Fibroblast of pulmonary artery (primary cell): ENCODE results near the gene RAD52.
A peak's percentile ranks its signal among the peaks of the same experiment; 100 is the strongest.

Experiments used
- DNase-seq: peaks from one replicate; pipeline ENCODE4 v3.0.0-alpha.2; 2010; ENCODE audit warnings: low read depth
- H3K4me3 ChIP-seq: replicated peaks from 2 replicates; pipeline ENCODE4 v1.5.1; 2011; ENCODE audit warnings: low read depth, mild to moderate bottlenecking, control low read depth, low read length, moderate library complexity
- CTCF ChIP-seq: IDR thresholded peaks from 2 replicates; pipeline ENCODE4 v1.5.1; 2011; ENCODE audit warnings: mild to moderate bottlenecking, control low read depth, low read length, inconsistent platforms; ENCODE audit errors: missing control alignments

The RAD52 gene

GRCh38 chr12:949453-950191 is at the start of gene RAD52:
Gene RAD52 (minus strand): TSS chr12:949694. CDS start chr12:933058, 16,636 bp downstream.
- TF ChIP-seq CTCF = peak; percentile 83
- DNase-seq = peak; percentile 99
- H3K4me3 ChIP-seq = peak within 1 kb of the TSS; percentile 92

DNA sequence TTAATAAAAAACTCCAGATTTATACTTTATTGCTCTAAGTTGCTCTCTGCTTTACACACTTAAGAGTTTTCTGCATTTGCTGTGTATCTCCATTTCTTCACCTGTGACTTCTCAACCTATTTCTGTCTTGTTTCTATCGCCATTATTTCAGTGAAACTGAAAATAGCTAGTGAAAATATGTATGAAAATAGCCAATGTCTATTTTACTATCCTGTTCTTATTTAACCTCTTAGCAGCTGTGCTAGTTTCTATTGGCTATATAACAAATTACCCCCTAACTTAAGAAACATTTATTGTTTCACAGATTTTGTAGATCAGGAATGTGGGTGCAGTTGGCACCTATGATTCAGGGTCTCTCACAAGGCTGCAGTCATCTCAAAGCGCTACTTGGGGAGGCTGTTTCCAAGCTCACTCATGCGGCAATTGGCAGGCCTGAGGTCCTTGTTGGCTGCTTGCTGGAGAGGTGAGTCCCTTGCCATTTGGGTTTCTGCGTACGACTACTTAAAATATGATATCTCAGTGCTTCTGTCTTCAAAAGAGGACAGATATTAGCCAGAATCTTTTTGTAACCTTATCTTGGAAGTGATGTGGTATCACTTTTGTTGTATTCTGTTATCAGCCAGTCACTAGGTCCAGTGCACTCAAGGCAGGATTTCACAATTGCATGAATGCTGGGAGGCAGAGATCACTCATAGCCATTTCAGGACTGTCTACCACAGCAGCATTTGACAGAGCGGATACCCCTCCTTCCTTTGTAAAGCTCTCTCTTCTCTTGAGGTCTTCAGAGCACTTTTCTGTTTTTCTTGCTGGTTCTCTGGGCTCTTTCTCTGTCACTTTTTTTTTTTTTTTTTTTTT is 48.8 kb upstream of the RAD52 start:
- TF ChIP-seq CTCF = no peak
- no peak overlapping the region for H3K4me3 ChIP-seq
- DNase-seq = no peak

DNA sequence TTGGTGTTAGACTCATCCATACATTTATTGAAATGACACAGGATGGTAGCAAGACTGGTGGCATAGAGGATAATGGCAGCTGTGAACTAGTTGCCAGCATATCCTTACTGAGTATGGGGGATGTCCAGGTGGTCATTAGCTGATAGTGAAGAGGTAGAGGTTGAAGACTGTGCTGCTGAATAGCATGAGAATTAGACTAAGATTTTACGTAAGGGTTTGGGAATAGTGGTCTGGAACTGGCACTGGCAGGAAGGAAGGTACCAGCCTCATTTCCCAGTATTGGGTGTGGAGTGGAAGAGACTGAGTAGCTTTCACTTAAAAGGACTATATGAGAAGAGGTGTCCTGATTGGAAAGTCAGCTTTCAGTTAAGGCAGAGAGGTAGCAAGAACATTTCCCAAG is 48.0 kb upstream of the RAD52 start:
- TF ChIP-seq CTCF = no peak
- no peak overlapping the region for H3K4me3 ChIP-seq
- DNase-seq = no peak

GRCh38 chr12:996881-997280 is 47.4 kb upstream of the RAD52 start:
- H3K4me3 ChIP-seq = no peak overlapping the region
- DNase-seq = no peak
- TF ChIP-seq CTCF = no peak

DNA sequence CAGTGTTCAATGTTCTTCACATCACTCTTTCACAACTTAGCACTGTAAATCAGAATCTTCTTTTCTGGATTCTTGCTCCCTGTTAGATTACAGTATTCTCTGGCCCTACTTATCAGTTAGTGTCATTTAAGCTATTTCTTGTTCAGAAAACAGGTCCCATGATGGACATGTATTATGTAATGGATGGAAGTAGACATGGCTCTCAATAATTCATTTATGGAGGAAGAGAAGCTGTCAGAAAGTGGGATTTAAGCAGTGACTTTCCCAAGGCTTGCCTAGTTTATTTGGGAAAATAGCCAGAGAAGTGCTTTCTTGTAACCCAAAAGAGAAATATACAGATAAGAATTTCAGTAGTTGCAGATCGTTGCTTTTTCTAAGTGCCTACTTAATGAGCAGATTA is 43.2 kb upstream of the RAD52 start:
- DNase-seq = no peak
- H3K4me3 ChIP-seq = peak overlapping the region; percentile 74

More for the DNA sequence above, 43.2 kb upstream of the RAD52 start:
- TF ChIP-seq CTCF = no peak
